GM21717 (cell line): ENCODE results near the gene NEK6.

ENCODE experiments used
- ATAC-seq: cut with Tn5 transposase; IDR thresholded peaks from one replicate; pipeline ENCODE4 v1.9.1; 2021; ENCODE audit warnings: mild to moderate bottlenecking, moderate library complexity; ENCODE audit not compliant: unreplicated experiment

NEK6 gene

DNA sequence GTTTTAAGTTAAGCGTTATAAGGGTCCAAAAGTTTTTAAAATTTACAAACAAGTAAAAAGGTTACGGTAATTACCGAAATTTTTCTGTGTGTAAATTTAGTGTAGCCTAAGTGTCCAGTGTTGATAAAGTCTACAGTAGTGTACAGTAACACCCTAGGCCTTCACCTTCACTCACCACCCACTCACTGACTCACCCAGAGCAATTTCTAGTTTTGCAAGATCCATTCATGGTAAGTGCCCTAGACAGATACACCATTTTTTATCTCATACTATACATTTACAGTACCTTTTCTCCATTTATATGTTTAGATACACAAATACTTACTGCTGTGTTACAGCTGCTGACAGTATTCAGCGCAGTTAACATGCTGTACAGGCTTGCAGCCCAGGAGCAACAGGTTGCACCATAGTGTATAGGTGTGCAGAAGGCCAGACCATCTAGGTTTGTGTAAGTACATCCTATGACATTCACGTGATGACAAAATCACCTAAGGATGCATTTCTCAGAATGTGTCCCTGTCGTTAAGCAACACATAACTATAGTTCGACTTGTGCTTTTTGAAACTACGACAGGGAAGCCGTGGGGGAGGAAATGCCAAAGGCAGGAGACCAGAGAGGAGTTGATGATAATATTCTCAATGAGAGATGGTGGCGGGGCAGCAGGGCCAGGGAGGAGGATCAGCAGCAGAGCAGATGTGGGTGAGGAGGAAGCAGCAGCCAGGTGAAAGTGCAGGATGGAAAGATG, 108.9 kb downstream of the NEK6 start:
- no peak for ATAC-seq

GRCh38 chr9:124368692-124369091, 110.9 kb downstream of the NEK6 start:
- ATAC-seq, result no peak

GRCh38 chr9:124369231-124369797, 111.6 kb downstream of the NEK6 start:
- no peak for ATAC-seq

DNA sequence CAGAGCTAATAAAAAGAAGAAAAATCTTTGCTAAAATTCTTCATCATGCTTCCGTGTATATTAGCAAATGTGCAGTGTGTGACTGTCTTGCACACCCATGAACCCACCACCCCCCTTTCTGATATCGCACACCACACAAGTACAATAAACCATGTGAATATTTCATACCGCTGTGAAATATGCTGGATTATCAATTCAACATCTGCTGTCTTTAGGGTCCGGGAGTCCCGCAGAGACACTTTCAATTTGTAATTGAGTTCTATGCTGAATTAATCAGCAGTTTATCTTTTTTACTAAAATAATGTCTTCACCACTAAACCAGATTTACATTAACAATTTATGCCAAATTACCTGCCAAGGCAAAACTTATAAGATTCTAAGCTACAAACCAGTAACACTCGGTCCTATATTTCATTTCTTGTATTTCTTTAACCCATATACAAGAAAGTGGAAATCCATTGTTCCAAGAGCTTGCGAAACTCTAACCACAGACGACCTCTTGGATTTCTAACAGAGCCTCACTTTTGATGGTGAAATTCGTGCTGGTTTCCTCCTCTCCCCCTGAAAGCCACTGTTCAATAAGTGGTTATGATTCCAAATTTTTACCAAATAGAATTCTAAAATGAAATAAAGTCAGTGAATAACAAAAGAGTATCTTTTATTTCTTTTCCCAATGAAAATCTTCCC, 113.3 kb downstream of the NEK6 start:
- ATAC-seq, result no peak

DNA sequence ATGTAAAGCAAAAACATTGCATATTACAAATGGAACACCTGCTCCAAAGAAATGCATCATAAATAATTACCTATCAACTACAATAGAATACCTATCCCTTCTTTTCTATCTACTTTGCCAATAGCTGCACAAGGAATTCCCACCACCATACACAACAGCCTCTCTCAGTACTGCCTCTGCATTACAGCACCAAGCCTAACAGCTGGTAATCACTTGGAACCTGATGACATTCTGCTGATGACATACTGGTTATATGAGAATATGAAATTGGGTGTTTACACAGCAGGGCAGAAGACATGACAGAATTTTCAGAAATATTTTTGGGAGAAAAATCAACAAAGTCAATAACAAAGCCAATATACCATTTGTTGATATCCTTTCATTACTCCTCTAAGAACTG, 114.3 kb downstream of the NEK6 start:
- no peak for ATAC-seq

DNA sequence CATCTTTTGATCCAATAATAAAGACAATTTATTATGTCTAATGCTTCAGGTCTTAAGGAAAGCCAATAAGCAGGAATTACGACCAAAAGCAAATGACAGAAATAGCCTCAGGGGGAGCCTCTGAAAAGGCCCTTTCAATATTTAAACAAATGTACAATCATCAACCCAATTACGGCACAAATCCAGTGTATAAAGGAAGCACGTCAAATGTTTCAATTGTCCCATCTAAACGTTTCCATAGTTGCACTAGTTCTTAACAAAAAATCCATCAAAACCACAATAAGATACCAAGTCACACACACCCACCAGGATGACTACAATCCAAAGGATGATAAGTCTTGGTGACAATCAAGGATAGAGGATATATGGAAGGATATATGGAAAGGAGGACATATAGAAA, 115.6 kb downstream of the NEK6 start:
- no peak for ATAC-seq

DNA sequence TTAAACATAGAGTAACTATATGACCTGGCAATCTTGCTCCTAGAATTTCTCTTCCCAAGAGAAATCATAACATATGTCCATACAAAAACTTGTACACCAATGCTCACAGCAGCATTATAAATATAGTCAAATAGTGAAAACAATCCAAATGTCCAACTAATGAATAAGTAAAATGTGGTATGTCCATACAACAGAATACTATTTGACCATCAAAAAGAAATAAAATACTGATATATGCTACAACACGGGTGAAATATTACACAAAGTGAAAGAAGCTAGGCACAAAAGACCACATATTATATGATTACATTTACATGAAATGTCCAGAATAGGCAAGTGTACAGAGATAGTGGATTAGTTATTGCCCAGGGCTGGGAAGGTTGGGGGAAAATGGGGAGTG, 116.1 kb downstream of the NEK6 start:
- ATAC-seq, result no peak

DNA sequence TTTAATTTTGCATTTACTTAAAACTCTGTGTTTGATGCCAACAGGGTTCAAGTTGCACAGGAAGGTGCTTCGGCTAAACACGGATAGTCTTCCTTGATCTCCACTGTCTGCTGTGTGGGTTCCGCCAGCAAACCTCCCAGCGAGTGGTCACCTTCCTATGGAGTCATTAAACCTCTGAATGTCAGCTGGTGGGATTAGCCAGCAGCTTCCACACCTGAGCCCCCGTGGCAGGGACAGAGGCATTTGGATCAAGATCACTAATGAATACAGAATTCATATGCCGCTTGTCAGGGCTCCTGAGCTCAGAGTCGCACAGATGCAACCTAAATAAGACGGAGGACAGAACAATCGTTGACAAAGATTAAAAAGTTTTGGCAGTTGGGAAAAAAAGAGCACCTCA, 118.0 kb downstream of the NEK6 start:
- no peak for ATAC-seq

DNA sequence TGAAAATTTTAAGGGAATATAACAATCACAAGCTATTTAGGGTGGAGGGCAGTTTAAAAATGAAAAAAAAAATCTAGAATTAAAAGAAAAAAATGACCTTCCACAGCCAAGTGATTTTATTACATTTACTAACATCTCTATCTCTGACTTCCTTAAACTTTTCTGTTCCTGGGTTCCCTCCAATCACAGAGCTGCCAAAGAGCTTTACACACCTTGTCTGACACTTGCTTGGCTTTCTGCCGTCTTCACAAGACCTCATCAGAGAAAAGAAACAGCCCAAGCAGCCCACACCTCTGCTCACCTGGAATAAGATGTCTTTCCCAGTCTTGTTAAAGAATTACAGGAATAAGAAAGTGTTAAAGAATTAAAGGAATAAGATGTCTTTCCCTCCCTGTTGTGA, 118.6 kb downstream of the NEK6 start:
- no peak for ATAC-seq

DNA sequence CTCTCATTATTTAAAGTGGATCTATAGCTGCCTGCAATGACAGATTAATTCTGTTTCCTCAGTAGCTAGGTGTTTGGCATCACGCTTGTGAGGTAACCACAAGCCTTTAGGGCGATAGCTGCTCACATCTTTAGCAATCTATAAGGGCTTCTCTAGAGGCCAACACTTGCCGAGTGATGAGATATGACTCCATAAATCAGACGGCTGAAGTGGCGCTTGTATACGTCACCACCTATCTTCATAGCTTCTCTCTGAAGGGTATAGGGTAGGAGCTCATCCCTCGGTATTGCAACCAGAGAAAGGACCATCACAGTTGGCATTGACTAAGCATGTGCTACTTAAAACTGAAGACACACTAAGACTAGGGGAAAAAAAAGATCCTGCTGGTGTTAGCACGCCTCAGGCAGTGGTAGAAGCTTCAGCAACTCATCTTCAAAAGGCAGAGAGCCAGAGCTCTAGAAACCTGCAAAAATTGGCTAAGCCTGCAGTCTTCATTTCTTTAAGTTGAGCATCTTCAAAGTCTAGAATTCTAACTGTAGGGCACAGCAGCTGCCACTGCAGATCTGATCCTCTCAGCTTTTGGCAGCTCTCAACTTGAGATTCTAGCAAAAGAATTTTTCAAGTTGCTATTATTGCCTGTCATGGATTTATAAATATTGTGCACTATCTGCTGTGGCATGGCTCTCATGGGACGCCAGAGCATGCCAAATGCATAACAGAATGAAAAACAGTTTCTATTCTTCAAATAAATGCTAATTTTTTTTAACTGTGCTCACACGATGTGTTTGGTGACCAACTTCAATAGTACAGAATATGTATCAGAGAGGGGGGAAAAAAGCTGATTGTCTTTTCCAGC, 120.0 kb downstream of the NEK6 start:
- no peak for ATAC-seq

GRCh38 chr9:124381170-124381945, 123.6 kb downstream of the NEK6 start:
- no peak for ATAC-seq

DNA sequence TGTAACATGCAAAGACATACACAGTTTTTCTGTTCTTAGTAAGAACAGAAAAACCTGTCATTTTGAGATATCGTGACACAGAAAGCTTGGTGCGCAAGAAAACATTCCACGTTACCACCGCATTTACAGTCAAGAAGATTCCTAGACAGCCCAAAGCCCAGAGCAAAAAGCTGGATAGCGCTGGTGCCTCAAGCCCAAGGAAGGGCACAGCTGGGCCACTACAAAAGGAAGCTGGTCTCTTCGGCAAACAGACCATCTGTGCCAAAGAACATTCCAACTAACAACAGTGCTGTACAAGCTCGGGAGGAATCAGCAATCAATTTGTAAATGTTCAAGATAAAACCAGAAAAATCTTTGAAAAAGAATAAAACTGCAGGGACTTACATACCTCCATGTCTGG, 126.5 kb downstream of the NEK6 start:
- no peak for ATAC-seq

DNA sequence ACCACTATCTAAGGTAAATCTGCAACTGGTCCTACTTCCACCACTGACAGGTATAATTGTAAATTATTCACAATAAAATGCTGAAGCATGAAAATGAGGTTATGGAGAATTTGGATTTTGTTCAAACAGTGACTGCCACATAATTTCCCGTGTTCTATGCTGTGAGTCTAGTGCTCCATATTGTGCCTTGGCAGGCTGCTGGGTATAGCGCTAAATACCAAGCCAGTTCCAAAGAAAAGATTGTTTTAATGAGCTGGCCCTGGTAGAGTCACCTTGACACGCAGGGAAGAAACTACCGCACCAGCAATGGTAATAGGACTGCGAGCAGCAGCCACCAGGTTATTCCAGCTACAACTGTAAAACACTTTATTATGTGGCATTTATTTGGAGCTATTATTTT, 127.1 kb downstream of the NEK6 start:
- no peak for ATAC-seq

DNA sequence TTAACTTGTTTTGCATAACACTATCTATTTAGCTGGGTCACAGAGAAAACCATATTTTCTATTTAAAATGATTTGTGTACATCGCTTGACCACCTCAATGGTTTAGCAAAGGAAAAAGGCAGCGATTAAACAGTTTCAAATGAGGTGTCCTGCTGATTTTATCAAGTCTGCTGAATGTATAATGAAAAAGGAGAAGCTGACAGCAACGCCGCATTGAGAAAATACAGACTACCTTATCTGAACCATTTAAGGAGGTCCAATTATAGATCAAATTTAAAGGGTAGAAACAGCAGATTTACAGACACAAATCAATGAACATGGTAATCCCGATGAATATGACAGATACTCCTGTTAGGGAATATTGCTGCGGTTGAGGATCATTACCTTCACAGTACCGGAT, 127.9 kb downstream of the NEK6 start:
- no peak for ATAC-seq

DNA sequence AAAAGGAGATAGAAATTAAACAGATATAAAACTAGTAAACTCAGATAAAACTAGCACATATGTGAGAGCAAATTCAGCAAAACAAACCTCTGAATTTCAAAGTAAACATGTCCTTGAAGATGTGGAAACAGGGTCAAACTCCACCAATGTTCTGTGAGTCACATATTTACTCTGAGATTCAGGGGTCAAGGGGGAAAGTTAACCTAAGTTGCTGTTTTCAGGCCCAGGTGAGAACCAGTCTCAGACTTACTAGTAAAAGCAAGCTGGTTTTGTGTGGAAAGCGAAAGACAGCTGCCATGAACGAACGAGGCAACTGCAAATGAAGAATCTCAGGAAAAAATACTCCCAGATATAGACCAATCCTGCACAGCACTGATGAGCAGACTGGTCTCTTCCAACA, 128.5 kb downstream of the NEK6 start:
- no peak for ATAC-seq

DNA sequence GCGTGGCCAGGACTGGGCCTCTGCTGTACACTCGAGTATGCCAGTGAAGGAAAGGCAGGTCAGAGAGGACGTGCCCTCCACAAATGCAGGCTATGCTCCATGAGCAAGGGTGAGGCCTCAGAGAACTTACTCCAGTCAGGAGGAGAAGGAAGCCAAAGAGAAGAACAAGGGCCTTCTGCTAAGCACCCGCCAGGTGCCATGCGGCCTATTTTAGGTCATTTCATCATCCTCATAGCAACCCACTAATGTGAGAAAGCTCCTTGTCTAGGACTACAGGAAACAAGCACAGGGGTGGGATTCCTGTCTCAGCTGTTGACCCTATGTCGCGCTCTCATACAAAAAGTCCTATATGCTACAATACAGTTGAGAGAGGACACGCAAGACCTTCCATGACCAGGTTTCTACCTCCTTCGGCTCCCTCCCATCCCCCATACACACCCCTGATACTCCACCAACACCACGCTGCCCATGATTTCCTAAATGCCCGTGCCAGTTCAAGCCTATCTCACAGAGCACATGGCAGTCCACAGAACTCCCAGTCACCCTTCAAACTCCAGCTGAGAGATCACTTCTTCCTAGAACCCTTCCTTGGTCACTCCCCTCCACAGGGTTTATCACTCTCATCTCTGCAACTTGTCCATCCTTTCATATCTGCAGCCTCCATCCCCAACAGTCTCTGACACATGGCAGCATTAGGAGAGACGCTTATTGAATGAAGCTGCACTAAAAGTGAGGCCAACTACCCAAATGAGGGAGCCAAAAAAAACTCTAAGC, 130.7 kb downstream of the NEK6 start:
- no peak for ATAC-seq

DNA sequence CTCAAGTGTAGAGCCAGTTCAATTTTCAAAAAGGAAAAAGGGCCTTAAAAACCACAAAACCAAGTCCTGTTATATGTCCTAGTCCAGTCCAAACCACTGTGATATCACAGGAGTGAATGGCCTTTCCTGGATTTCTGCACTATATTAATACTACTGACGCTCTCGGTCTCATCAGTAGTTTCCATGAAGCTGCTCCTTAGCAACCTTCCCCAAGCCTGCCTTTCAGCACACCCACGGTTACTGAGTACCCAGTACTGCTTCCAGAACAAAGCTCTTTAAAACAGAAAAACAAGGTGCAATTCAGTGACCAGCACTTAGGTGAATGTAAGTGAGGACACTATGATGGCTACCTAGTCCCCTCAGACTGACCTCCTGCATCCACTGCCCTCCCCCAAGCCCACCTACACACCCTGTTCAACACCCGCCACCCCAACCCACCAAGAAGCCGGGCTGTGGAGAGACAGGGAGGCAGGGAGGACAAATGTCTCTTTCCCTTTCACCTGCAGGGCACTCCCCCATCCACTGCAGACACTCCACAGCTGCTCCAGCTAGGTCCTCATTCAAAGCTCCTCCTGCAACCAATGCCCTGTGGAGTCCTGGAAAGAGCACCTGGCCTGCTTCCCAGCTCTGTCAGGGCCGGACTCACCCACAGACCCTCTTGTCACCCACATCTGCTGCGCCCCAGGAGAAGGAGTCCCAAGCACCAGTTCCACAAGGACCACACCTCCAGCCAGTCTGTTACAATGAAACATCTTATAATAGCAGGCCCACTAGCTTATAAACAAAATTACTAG, 131.6 kb downstream of the NEK6 start:
- no peak for ATAC-seq

GRCh38 chr9:124390794-124391658, 133.3 kb downstream of the NEK6 start:
- no peak for ATAC-seq
